ENCODE results near the gene SLC24A5. TPM values are rescaled to one million over a fixed set of nuclear protein-coding genes. Genes with fewer than 3 reads are reported as not detected.

The SLC24A5 gene
- total RNA-seq, 3 donors from 2014 or later, result not detected

DNA sequence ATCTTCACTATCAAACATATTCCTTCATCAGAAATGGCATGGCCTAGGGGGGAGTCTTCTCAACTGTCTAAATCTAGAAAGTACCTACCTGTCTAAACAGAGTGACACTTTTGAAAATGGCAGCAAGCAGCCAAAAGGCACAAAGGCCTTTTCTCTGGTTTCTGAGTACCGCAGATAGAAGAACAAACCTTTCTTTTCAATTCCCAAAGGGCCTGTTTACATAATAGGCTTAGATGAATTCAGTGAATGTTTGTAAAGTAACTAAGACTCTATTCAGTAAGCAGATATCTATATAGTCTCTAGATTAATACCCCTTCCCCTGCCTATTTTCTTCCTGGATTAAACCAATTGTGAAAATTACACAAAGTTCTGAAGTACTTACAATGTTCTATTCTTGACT, 50.2 kb downstream of the SLC24A5 start:
- DNase-seq (ENCODE audit: low spot score in 2 of 2), result no peak
- intact Hi-C loops (cut with DNase I; ENCODE audit: low total_unique reads), result no loop called here
- Histone ChIP-seq H3K27ac (no peak overlapping the region), H3K4me1 (no peaks in the 10 kb centered on the region), H3K36me3 (no peaks in the 10 kb centered on the region), H3K4me3 (no peak overlapping the region), H3K27me3 (no peaks in the 10 kb centered on the region), H3K9me3 (no peaks in the 10 kb centered on the region)
- TF ChIP-seq POLR2AphosphoS5 (IDR thresholded peaks at IDR 0.05), result no peak
- TF ChIP-seq, protein P1, sequence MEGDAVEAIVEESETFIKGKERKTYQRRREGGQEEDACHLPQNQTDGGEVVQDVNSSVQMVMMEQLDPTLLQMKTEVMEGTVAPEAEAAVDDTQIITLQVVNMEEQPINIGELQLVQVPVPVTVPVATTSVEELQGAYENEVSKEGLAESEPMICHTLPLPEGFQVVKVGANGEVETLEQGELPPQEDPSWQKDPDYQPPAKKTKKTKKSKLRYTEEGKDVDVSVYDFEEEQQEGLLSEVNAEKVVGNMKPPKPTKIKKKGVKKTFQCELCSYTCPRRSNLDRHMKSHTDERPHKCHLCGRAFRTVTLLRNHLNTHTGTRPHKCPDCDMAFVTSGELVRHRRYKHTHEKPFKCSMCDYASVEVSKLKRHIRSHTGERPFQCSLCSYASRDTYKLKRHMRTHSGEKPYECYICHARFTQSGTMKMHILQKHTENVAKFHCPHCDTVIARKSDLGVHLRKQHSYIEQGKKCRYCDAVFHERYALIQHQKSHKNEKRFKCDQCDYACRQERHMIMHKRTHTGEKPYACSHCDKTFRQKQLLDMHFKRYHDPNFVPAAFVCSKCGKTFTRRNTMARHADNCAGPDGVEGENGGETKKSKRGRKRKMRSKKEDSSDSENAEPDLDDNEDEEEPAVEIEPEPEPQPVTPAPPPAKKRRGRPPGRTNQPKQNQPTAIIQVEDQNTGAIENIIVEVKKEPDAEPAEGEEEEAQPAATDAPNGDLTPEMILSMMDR (IDR thresholded peaks at IDR 0.05), result no peak
- no peak for TF ChIP-seq POLR2A (IDR thresholded peaks at IDR 0.05)

DNA sequence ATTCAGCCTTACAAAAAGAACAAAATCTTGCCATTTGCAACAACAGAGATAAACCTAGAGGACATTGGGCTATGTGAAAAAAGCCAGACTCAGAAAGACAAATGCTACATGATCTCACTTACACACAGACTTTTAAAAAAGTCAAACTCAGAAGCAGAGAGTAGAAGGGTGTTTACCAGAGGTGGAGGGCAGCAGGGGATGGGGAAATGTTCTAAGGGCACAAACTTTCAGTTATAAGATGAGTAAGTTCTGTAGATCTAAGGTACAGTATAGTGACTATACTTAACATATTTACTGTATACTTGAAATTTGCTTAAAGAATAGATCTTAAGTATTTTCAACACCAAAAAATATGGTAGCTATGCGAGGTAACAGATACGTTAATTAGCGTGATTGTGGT, 54.3 kb downstream of the SLC24A5 start:
- H3K27ac ChIP-seq, result no peak overlapping the region

DNA sequence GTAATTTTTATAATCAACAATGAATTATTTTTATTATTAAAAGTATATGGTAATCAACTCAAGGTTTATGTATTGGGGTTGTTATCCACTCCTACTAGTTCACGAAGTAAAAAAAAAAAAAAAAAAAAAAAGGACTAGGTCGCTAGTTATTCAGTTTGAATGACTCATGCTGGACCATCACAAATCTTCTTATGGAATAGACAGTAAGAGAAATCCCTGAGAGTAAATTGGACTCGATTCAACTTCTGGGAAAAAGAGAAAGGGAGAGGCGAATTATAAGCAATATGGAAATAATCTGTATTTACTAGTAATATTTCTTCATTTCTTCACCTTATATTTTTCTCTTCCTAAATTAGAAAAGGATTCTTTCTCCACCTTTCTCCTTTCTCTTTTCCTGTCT, 55.3 kb downstream of the SLC24A5 start:
- Histone ChIP-seq H3K27me3 (no peaks in the 10 kb centered on the region), H3K4me1 (no peaks in the 10 kb centered on the region), H3K9me3 (no peaks in the 10 kb centered on the region), H3K36me3 (no peaks in the 10 kb centered on the region), H3K27ac (no peak overlapping the region), H3K4me3 (no peak overlapping the region)
- no peak for DNase-seq (ENCODE audit: low spot score in 2 of 2)
- TF ChIP-seq, protein P1 (IDR thresholded peaks at IDR 0.05), result no peak
- TF ChIP-seq POLR2A (IDR thresholded peaks at IDR 0.05) (no peak), POLR2AphosphoS5 (IDR thresholded peaks at IDR 0.05) (no peak)
- intact Hi-C loops (cut with DNase I; ENCODE audit: low total_unique reads), result no loop called here

More for the DNA sequence above, 54.3 kb downstream of the SLC24A5 start:
- intact Hi-C loops (cut with DNase I; ENCODE audit: low total_unique reads), result no loop called here
- H3K4me3 ChIP-seq, result no peak overlapping the region
- no peak for TF ChIP-seq POLR2AphosphoS5 (IDR thresholded peaks at IDR 0.05)
- TF ChIP-seq, protein P1 (IDR thresholded peaks at IDR 0.05), result no peak
- TF ChIP-seq POLR2A (IDR thresholded peaks at IDR 0.05), result no peak
- H3K36me3 ChIP-seq, result no peaks in the 10 kb centered on the region
- no peaks in the 10 kb centered on the region for H3K4me1 ChIP-seq
- no peak for DNase-seq (ENCODE audit: low spot score in 2 of 2)
- H3K27me3 ChIP-seq, result no peaks in the 10 kb centered on the region
- H3K9me3 ChIP-seq, result no peaks in the 10 kb centered on the region

DNA sequence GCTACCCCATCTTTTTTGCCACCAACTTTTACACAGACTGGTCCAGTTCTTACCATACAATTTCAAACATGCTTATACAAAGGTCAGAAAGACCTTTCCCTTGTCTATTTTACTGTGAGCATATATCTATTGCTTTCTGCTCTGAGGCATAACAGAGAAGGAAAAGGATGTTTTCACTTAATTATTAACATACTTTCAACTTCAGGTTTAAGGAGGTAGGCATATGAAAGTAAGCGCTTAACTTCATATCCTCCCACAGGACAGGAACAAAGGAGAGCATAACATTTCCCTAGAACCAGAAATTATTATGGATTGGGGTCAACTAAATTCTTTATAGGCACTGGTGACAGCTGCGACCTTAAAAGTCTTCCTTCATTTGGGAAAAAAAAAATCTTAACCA, 56.2 kb downstream of the SLC24A5 start:
- H3K36me3 ChIP-seq, result no peaks in the 10 kb centered on the region
- no peak for DNase-seq (ENCODE audit: low spot score in 2 of 2)
- intact Hi-C loops (cut with DNase I; ENCODE audit: low total_unique reads), result no loop called here
- H3K9me3 ChIP-seq, result no peaks in the 10 kb centered on the region
- H3K4me1 ChIP-seq, result no peaks in the 10 kb centered on the region
- TF ChIP-seq, protein P1 (IDR thresholded peaks at IDR 0.05), result no peak
- TF ChIP-seq POLR2AphosphoS5 (IDR thresholded peaks at IDR 0.05) (no peak), POLR2A (IDR thresholded peaks at IDR 0.05) (no peak)
- H3K27me3 ChIP-seq, result no peaks in the 10 kb centered on the region
- H3K27ac ChIP-seq, result no peak overlapping the region
- H3K4me3 ChIP-seq, result peak overlapping the region in 2 of 3 donors; percentile 53 to 83

DNA sequence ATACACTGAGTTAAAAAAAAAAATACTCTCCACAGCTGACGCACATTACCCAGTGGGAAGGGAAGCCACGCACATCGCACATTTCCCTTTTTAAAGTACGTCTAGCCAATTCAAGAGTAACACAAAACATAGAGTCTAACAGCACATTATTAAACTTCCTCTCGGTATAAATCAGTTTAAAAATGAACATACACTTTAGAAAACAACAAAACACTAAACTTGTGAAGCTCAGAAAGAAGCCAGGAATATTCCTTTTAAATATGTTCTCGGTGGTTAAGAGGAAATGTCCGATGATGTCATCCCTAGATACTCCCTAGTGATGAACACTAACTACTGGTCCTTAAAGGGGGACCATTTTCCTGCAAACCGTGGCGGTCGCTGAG, 56.6 kb downstream of the SLC24A5 start:
- no peaks in the 10 kb centered on the region for H3K4me1 ChIP-seq
- DNase-seq (ENCODE audit: low spot score in 2 of 2), result no peak
- H3K9me3 ChIP-seq, result no peaks in the 10 kb centered on the region
- H3K27ac ChIP-seq, result peak overlapping the region; percentile 80 to 88
- no peaks in the 10 kb centered on the region for H3K27me3 ChIP-seq
- TF ChIP-seq POLR2A (IDR thresholded peaks at IDR 0.05) (no peak), POLR2AphosphoS5 (IDR thresholded peaks at IDR 0.05) (no peak)
- TF ChIP-seq, protein P1 (IDR thresholded peaks at IDR 0.05), result no peak
- H3K4me3 ChIP-seq, result peak overlapping the region; percentile 53 to 83 (median 57)
- intact Hi-C loops (cut with DNase I; ENCODE audit: low total_unique reads), result no loop called here
- H3K36me3 ChIP-seq, result no peaks in the 10 kb centered on the region
